Measurements from ENCODE around the gene CST5.
"Not testable (repeated sequence)": the region's sequence is repeated elsewhere in the genome, so short reads cannot be mapped to it uniquely, and the experiment has no call there.

CST5 gene

DNA sequence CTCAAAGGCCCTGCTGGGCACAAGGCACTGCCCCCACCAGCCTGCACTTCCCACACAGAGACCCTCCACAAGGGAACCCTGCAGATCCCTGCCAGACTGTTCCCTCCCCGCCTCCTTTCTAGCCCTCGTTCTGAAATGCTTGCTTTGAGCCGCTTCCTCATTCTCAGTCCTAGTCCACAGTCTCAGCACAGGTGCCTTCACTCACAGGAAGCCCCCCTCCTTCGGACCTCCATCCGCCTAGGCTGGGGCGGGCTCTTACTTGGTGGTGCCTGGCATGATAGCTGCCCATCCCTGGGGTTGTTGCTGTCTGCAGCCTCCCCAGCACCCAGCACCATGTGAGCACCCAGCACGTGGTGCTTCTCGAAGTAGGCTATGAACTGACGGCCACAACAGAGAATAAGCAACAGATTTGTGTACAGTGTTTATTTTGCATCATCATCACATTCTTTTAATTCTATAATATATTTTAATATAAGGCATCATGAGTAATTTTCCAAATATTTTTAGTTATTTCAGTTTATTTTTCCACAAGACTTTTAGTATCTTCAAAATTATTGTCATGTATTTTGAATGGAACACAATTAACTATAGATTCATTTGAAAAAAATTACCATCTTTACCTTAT is 12.3 kb downstream of the CST5 start:
- Histone ChIP-seq H3K4me2 (ENCODE audit: low read length) (no peak overlapping the region), H3K9ac (ENCODE audit: low read length) (no peak overlapping the region), H3K27ac (ENCODE audit: low read depth, low read length, poor library complexity, severe bottlenecking) (no peak overlapping the region)

GRCh38 chr20:23860771-23861170 is 18.8 kb downstream of the CST5 start:
- H3K4me3 ChIP-seq (ENCODE audit: low read depth, low read length, poor library complexity, severe bottlenecking); H3K9me2 ChIP-seq (ENCODE audit: low read depth, low read length); H3K27ac ChIP-seq (ENCODE audit: low read depth, low read length, poor library complexity, severe bottlenecking); H3K27me3 ChIP-seq (ENCODE audit: insufficient read depth, low read length); H3K4me1 ChIP-seq (ENCODE audit: insufficient read depth, low read length, severe bottlenecking); H4K20me1 ChIP-seq (ENCODE audit: insufficient read depth, low read length); H2AFZ ChIP-seq (ENCODE audit: low read length); H3K9ac ChIP-seq (ENCODE audit: low read length); H3K4me2 ChIP-seq (ENCODE audit: low read length); H3K9me3 ChIP-seq (ENCODE audit: low read length); H3K79me2 ChIP-seq (ENCODE audit: insufficient read depth, low read length); H3F3A ChIP-seq (ENCODE audit: insufficient read depth, low read length); H3K36me3 ChIP-seq (ENCODE audit: insufficient read depth, low read length): not testable (repeated sequence)

More for the DNA sequence above, 12.3 kb downstream of the CST5 start:
- H4K20me1 ChIP-seq (ENCODE audit: insufficient read depth, low read length), result no peaks in the 10 kb centered on the region
- TF ChIP-seq EZH2 (IDR thresholded peaks at IDR 0.05; ENCODE audit: borderline replicate concordance, low read length) (no peak), CTCF (IDR thresholded peaks at IDR 0.05; ENCODE audit: low read length) (no peak)
- H2AFZ ChIP-seq (ENCODE audit: low read length), result no peak overlapping the region
- no peaks in the 10 kb centered on the region for H3F3A ChIP-seq (ENCODE audit: insufficient read depth, low read length)
- H3K27me3 ChIP-seq (ENCODE audit: insufficient read depth, low read length), result no peaks in the 10 kb centered on the region
- no peaks in the 10 kb centered on the region for H3K79me2 ChIP-seq (ENCODE audit: insufficient read depth, low read length)
- no peaks in the 10 kb centered on the region for H3K36me3 ChIP-seq (ENCODE audit: insufficient read depth, low read length)
- no peaks in the 10 kb centered on the region for H3K9me2 ChIP-seq (ENCODE audit: low read depth, low read length)
- H3K4me3 ChIP-seq (ENCODE audit: low read depth, low read length, poor library complexity, severe bottlenecking), result no peak overlapping the region
- H3K4me1 ChIP-seq (ENCODE audit: insufficient read depth, low read length, severe bottlenecking), result no peaks in the 10 kb centered on the region
- no peaks in the 10 kb centered on the region for H3K9me3 ChIP-seq (ENCODE audit: low read length)

- H3K9me3 ChIP-seq (ENCODE audit: low read length), result no peaks in the 10 kb centered on the region
- no peaks in the 10 kb centered on the region for H3K27me3 ChIP-seq (ENCODE audit: insufficient read depth, low read length)
- no peak overlapping the region for H3K4me2 ChIP-seq (ENCODE audit: low read length)
- H3K4me1 ChIP-seq (ENCODE audit: insufficient read depth, low read length, severe bottlenecking), result no peaks in the 10 kb centered on the region
- TF ChIP-seq CTCF (IDR thresholded peaks at IDR 0.05; ENCODE audit: low read length), result no peak
- TF ChIP-seq EZH2 (IDR thresholded peaks at IDR 0.05; ENCODE audit: borderline replicate concordance, low read length), result no peak
- no peaks in the 10 kb centered on the region for H3K36me3 ChIP-seq (ENCODE audit: insufficient read depth, low read length)
- no peak overlapping the region for H3K4me3 ChIP-seq (ENCODE audit: low read depth, low read length, poor library complexity, severe bottlenecking)
- H2AFZ ChIP-seq (ENCODE audit: low read length), result no peak overlapping the region
- no peaks in the 10 kb centered on the region for H3F3A ChIP-seq (ENCODE audit: insufficient read depth, low read length)
- no peaks in the 10 kb centered on the region for H4K20me1 ChIP-seq (ENCODE audit: insufficient read depth, low read length)
- no peaks in the 10 kb centered on the region for H3K79me2 ChIP-seq (ENCODE audit: insufficient read depth, low read length)
- no peaks in the 10 kb centered on the region for H3K9me2 ChIP-seq (ENCODE audit: low read depth, low read length)
- no peak overlapping the region for H3K27ac ChIP-seq (ENCODE audit: low read depth, low read length, poor library complexity, severe bottlenecking)
- H3K9ac ChIP-seq (ENCODE audit: low read length), result no peak overlapping the region
These were observed 21.5 kb downstream of the CST5 start for GRCh38 chr20:23857962-23858595.

GRCh38 chr20:23856736-23857135 is 22.8 kb downstream of the CST5 start:
- H3K4me2 ChIP-seq (ENCODE audit: low read length), result no peak overlapping the region
- H3K27ac ChIP-seq (ENCODE audit: low read depth, low read length, poor library complexity, severe bottlenecking), result no peak overlapping the region
- H4K20me1 ChIP-seq (ENCODE audit: insufficient read depth, low read length), result no peaks in the 10 kb centered on the region
- H2AFZ ChIP-seq (ENCODE audit: low read length), result no peak overlapping the region
- no peaks in the 10 kb centered on the region for H3K27me3 ChIP-seq (ENCODE audit: insufficient read depth, low read length)
- TF ChIP-seq CTCF (IDR thresholded peaks at IDR 0.05; ENCODE audit: low read length) (no peak), EZH2 (IDR thresholded peaks at IDR 0.05; ENCODE audit: borderline replicate concordance, low read length) (no peak)
- H3K4me3 ChIP-seq (ENCODE audit: low read depth, low read length, poor library complexity, severe bottlenecking), result no peak overlapping the region
- H3K36me3 ChIP-seq (ENCODE audit: insufficient read depth, low read length), result no peaks in the 10 kb centered on the region
- H3K9ac ChIP-seq (ENCODE audit: low read length), result no peak overlapping the region
- no peaks in the 10 kb centered on the region for H3K79me2 ChIP-seq (ENCODE audit: insufficient read depth, low read length)
- H3K9me2 ChIP-seq (ENCODE audit: low read depth, low read length), result no peaks in the 10 kb centered on the region
- H3K9me3 ChIP-seq (ENCODE audit: low read length), result no peaks in the 10 kb centered on the region
- H3K4me1 ChIP-seq (ENCODE audit: insufficient read depth, low read length, severe bottlenecking), result no peaks in the 10 kb centered on the region
- no peaks in the 10 kb centered on the region for H3F3A ChIP-seq (ENCODE audit: insufficient read depth, low read length)

All from OCI-LY1 (cell line).